A172 (cell line): Measurements from ENCODE around the gene ARID3A. TPM values are rescaled to one million over a fixed set of nuclear protein-coding genes. Genes with fewer than 3 reads are reported as not detected.
A peak's percentile ranks its signal among the peaks of the same experiment; 100 is the strongest.
"Not testable (repeated sequence)": the region's sequence is repeated elsewhere in the genome, so short reads cannot be mapped to it uniquely, and the experiment has no call there.

Source experiments
- DNase-seq: peaks from one replicate; pipeline ENCODE4 v3.0.0-alpha.2; 2015; ENCODE audit warnings: low spot score
- total RNA-seq: library from RNA; depleted of rRNA; stranded (reverse); fragments of >200 nt; shearing (Covaris generic); gene quantifications from 2 replicates; pipeline ENCODE4 v1.2.3, GENCODE V29; 2014; rRNA removed

Gene ARID3A
- total RNA-seq: 2.4 and 4.4 TPM in 2 replicates

- peak; percentile 73 for DNase-seq
These were observed at the start of gene ARID3A for GRCh38 chr19:925526-926322. Gene ARID3A (plus strand): TSS chr19:926035. CDS start chr19:929529, 3,494 bp downstream.

GRCh38 chr19:876089-876488 lies 49.7 kb upstream of the ARID3A start:
- DNase-seq: no peak

GRCh38 chr19:876780-877314 lies 49.0 kb upstream of the ARID3A start:
- no peak for DNase-seq

GRCh38 chr19:877992-878660 lies 47.7 kb upstream of the ARID3A start:
- DNase-seq: not testable (repeated sequence)

- DNase-seq: not testable (repeated sequence)
These were observed 46.9 kb upstream of the ARID3A start for GRCh38 chr19:878751-879561.

GRCh38 chr19:879711-880438 lies 46.0 kb upstream of the ARID3A start:
- DNase-seq: no peak

- no peak for DNase-seq
These were observed 44.3 kb upstream of the ARID3A start for GRCh38 chr19:881385-882071.

GRCh38 chr19:882871-883497 lies 42.9 kb upstream of the ARID3A start:
- no peak for DNase-seq

- peak; percentile 90 for DNase-seq
These were observed 42.1 kb upstream of the ARID3A start for GRCh38 chr19:883661-884211.

GRCh38 chr19:884420-885211 lies 41.2 kb upstream of the ARID3A start:
- no peak for DNase-seq

- no peak for DNase-seq
These were observed 40.2 kb upstream of the ARID3A start for GRCh38 chr19:885536-886224.

- peak; percentile 62 for DNase-seq
These were observed 38.8 kb upstream of the ARID3A start for GRCh38 chr19:887072-887471.

GRCh38 chr19:887599-887998 lies 38.2 kb upstream of the ARID3A start:
- DNase-seq: no peak

GRCh38 chr19:888581-889385 lies 37.1 kb upstream of the ARID3A start:
- DNase-seq: no peak

GRCh38 chr19:889662-890295 lies 36.1 kb upstream of the ARID3A start:
- DNase-seq: no peak

- no peak for DNase-seq
These were observed 35.0 kb upstream of the ARID3A start for GRCh38 chr19:890831-891230.
